CD14-positive monocyte (primary cell): Measurements from ENCODE around the gene NEUROD2. TPM values are rescaled to one million over a fixed set of nuclear protein-coding genes. Genes with fewer than 3 reads are reported as not detected.

Source experiments
- DNase-seq, 3 donors: peaks; one replicate each; pipeline ENCODE4 v3.0.0-alpha.2; 2011 to 2022
- H2AFZ ChIP-seq: 2 replicates; pipeline ENCODE4 v1.6.0; 2012; ENCODE audit warnings: mild to moderate bottlenecking, low read depth, low read length, inconsistent platforms; ENCODE audit not compliant: insufficient read depth, poor library complexity, severe bottlenecking
- H3K27ac ChIP-seq, 2 donors: 1 replicate in 1 of 2; 2 replicates in 1 of 2; pipeline ENCODE4 v1.5.1; 2012 to 2013; ENCODE audit warnings: low read length in 2 of 2, control low read depth in 1 of 2, inconsistent platforms in 1 of 2, low read depth in 1 of 2, mild to moderate bottlenecking in 1 of 2
- H3K27me3 ChIP-seq, 2 donors: one replicate each; pipeline versions ENCODE4 v1.6.0 to v1.6.1; 2011 to 2013; ENCODE audit warnings: low read length in 2 of 2; ENCODE audit not compliant: control insufficient read depth in 2 of 2, insufficient read depth in 2 of 2
- H3K36me3 ChIP-seq, 2 donors: replicated peaks in 1 of 2; 1 replicate in 1 of 2; 2 replicates in 1 of 2; pipeline versions ENCODE4 v1.5.1 to v1.6.1; 2012 to 2013; ENCODE audit warnings: low read length in 2 of 2, control low read depth in 1 of 2, inconsistent platforms in 1 of 2, mild to moderate bottlenecking in 1 of 2; ENCODE audit not compliant: insufficient read depth in 2 of 2, control insufficient read depth in 1 of 2
- H3K4me1 ChIP-seq, 2 donors: 1 replicate in 1 of 2; 2 replicates in 1 of 2; pipeline versions ENCODE4 v1.5.1 to v1.6.1; 2012 to 2013; ENCODE audit warnings: low read length in 2 of 2, control low read depth in 1 of 2, inconsistent platforms in 1 of 2, mild to moderate bottlenecking in 1 of 2, moderate library complexity in 1 of 2; ENCODE audit not compliant: insufficient read depth in 2 of 2, control insufficient read depth in 1 of 2
- H3K4me2 ChIP-seq: replicated peaks from 2 replicates; pipeline ENCODE3; 2012; ENCODE audit warnings: low read length, moderate library complexity, mild to moderate bottlenecking; ENCODE audit not compliant: poor library complexity, severe bottlenecking; ENCODE audit errors: extremely low read depth
- H3K4me3 ChIP-seq, 3 experiments: fragments of 200-600 bp in 1 of 3; sonication (generic) in 1 of 3; replicated peaks in 1 of 3; 1 replicate in 2 of 3; 2 replicates in 1 of 3; pipeline ENCODE4 v1.5.1; 2011 to 2013; ENCODE audit warnings: low read length in 3 of 3, mild to moderate bottlenecking in 3 of 3, control low read depth in 2 of 3, low read depth in 2 of 3, inconsistent platforms in 1 of 3, moderate library complexity in 1 of 3
- H3K79me2 ChIP-seq: 2 replicates; pipeline ENCODE4 v1.6.0; 2012; ENCODE audit warnings: mild to moderate bottlenecking, control low read depth, inconsistent platforms, low read length, moderate library complexity; ENCODE audit not compliant: insufficient read depth
- H3K9ac ChIP-seq: 2 replicates; pipeline ENCODE4 v1.6.0; 2017; ENCODE audit warnings: low read length, mild to moderate bottlenecking; ENCODE audit not compliant: insufficient read depth, poor library complexity, severe bottlenecking
- H3K9me3 ChIP-seq, 2 donors: replicated peaks in 1 of 2; 1 replicate in 1 of 2; 2 replicates in 1 of 2; pipeline versions ENCODE4 v1.5.1 to v1.6.1; 2012 to 2013; ENCODE audit warnings: low read length in 2 of 2, control low read depth in 1 of 2; ENCODE audit not compliant: control insufficient read depth in 1 of 2, insufficient read depth in 1 of 2
- H4K20me1 ChIP-seq: 2 replicates; pipeline ENCODE4 v1.6.0; 2012; ENCODE audit warnings: mild to moderate bottlenecking, low read length, control low read depth, moderate library complexity; ENCODE audit not compliant: insufficient read depth
- H3K27ac Mint-ChIP-seq, 7 donors: one replicate each; pipeline ENCODE4 v1.8.0; 2020; ENCODE audit warnings: mild to moderate bottlenecking in 7 of 7, mixed read lengths in 7 of 7, moderate library complexity in 6 of 7, inconsistent platforms in 2 of 7
- H3K27me3 Mint-ChIP-seq, 3 donors: one replicate each; pipeline ENCODE4 v1.8.0; 2021 to 2022; ENCODE audit warnings: low read depth in 3 of 3, mild to moderate bottlenecking in 3 of 3, mixed read lengths in 3 of 3, moderate library complexity in 3 of 3, inconsistent platforms in 1 of 3
- H3K36me3 Mint-ChIP-seq, 2 donors: one replicate each; pipeline ENCODE4 v1.8.0; 2020; ENCODE audit warnings: mixed read lengths in 2 of 2, inconsistent platforms in 1 of 2, mild to moderate bottlenecking in 1 of 2
- H3K4me1 Mint-ChIP-seq: one replicate; pipeline ENCODE4 v1.8.0; 2020; ENCODE audit warnings: mild to moderate bottlenecking, mixed read lengths
- H3K4me3 Mint-ChIP-seq, 2 donors: one replicate each; pipeline ENCODE4 v1.8.0; 2020; ENCODE audit warnings: mild to moderate bottlenecking in 2 of 2, mixed read lengths in 2 of 2, moderate library complexity in 1 of 2
- H3K9me3 Mint-ChIP-seq, 7 donors: one replicate each; pipeline ENCODE4 v1.8.0; 2020 to 2022; ENCODE audit warnings: mixed read lengths in 7 of 7, mild to moderate bottlenecking in 6 of 7, moderate library complexity in 6 of 7, inconsistent platforms in 2 of 7
- CTCF ChIP-seq: fragments of 200-600 bp; IDR thresholded peaks from one replicate; pipeline ENCODE4 v1.8.0; 2022; ENCODE audit warnings: antibody characterized with exemption, mild to moderate bottlenecking
- WGBS: methylation state at CpG from one replicate; pipeline ENCODE4 v1.1.5; 2013; ENCODE audit warnings: missing lambda C conversion rate; ENCODE audit not compliant: insufficient coverage; 5-methylcytosine and 5-hydroxymethylcytosine counted together
- intact Hi-C, 2 donors: fragments of 100-400 bp; cut with micrococcal nuclease; formaldehyde crosslinking; loops; one replicate each; pipeline versions ENCODE4 v1.15.0 to v1.15.1; 2023
- polyA plus RNA-seq, 3 donors: library from polyadenylated mRNA; depleted of rRNA in 1 of 3; unstranded in 2 of 3; stranded (reverse) in 1 of 3; fragments of 300-500 nt in 2 of 3; fragments of >200 nt in 1 of 3; fragmentation: Illumina TruSeq in 2 of 3; gene quantifications; 1 replicate in 2 of 3; 2 replicates in 1 of 3; pipeline ENCODE4 v1.2.3, GENCODE V29; 2012 to 2021

NEUROD2 gene
- polyA plus RNA-seq, 3 donors = not detected

GRCh38 chr17:39602533-39603303 is 5.0 kb downstream of the NEUROD2 start:
- H3K9me3 Mint-ChIP-seq = peaks cover 0 to 37% (median 9%) of the 10 kb centered on the region in 7 donors
- Histone ChIP-seq H3K9me3 (peaks cover 0 to 40% of the 10 kb centered on the region in 2 donors), H3K9ac (no peak overlapping the region), H4K20me1 (no peaks in the 10 kb centered on the region), H3K4me1 (peaks cover 3 to 5% of the 10 kb centered on the region in 2 donors), H3K27ac (no peak overlapping the region), H3K4me3 (no peak overlapping the region), H2AFZ (no peak overlapping the region), H3K4me2 (no peak overlapping the region), H3K36me3 (no peaks in the 10 kb centered on the region), H3K79me2 (no peaks in the 10 kb centered on the region), H3K27me3 (peaks cover 86 to 99% of the 10 kb centered on the region in 2 donors)
- WGBS = 44% methylated on average over 2 of the region's 4 CpGs
- H3K27me3 Mint-ChIP-seq = peaks cover 88 to 99% (median 97%) of the 10 kb centered on the region in 3 donors
- no peak for TF ChIP-seq CTCF
- H3K27ac Mint-ChIP-seq = no peak overlapping the region
- peaks cover 0 to 5% of the 10 kb centered on the region in 2 donors for H3K36me3 Mint-ChIP-seq
- peak overlapping the region in 1 of 2 donors; percentile 85 for H3K4me3 Mint-ChIP-seq
- no peak for DNase-seq
- H3K4me1 Mint-ChIP-seq = peaks cover 22% of the 10 kb centered on the region
- intact Hi-C loops = loop anchor here in 1 of 2 donors (2.0 kb wide), 1 partner anchor 14 kb away; no protein-coding TSS in a partner anchor

- H3K9me3 ChIP-seq = peaks cover 0 to 38% of the 10 kb centered on the region in 2 donors
- H3K79me2 ChIP-seq = no peaks in the 10 kb centered on the region
- no peak for DNase-seq
- H3K9me3 Mint-ChIP-seq = peaks cover 0 to 34% (median 8%) of the 10 kb centered on the region in 7 donors
- TF ChIP-seq CTCF = no peak
- intact Hi-C loops = loop anchor here in 1 of 2 donors (2.0 kb wide), 1 partner anchor 13 kb away; no protein-coding TSS in a partner anchor
- no peak overlapping the region for H2AFZ ChIP-seq
- no peaks in the 10 kb centered on the region for H4K20me1 ChIP-seq
- H3K4me3 Mint-ChIP-seq = peak overlapping the region in 1 of 2 donors; percentile 85
- H3K4me2 ChIP-seq = no peak overlapping the region
- peak overlapping the region in 1 of 7 donors; percentile 7 for H3K27ac Mint-ChIP-seq
- peaks cover 3 to 5% of the 10 kb centered on the region in 2 donors for H3K4me1 ChIP-seq
- H3K9ac ChIP-seq = no peak overlapping the region
- peaks cover 88 to 99% (median 97%) of the 10 kb centered on the region in 3 donors for H3K27me3 Mint-ChIP-seq
- no peak overlapping the region for H3K27ac ChIP-seq
- peaks cover 21% of the 10 kb centered on the region for H3K4me1 Mint-ChIP-seq
- no peak overlapping the region for H3K4me3 ChIP-seq
- H3K27me3 ChIP-seq = peaks cover 86 to 99% of the 10 kb centered on the region in 2 donors
- H3K36me3 ChIP-seq = no peaks in the 10 kb centered on the region
- 26% methylated on average over 8 of the region's 12 CpGs for WGBS
- peaks cover 0 to 3% of the 10 kb centered on the region in 2 donors for H3K36me3 Mint-ChIP-seq
These were observed 5.8 kb downstream of the NEUROD2 start for GRCh38 chr17:39601758-39602532.
